DOHH2 (cell line): ENCODE measurements around the gene SIPA1L3.
"Not testable (repeated sequence)": the region's sequence is repeated elsewhere in the genome, so short reads cannot be mapped to it uniquely, and the experiment has no call there.

Experiments used
- H3F3A ChIP-seq: fragments of 200-600 bp; sonication (generic), shearing (Covaris generic); 2 replicates; pipeline ENCODE4 v1.6.0; 2016; ENCODE audit warnings: antibody characterized with exemption, mild to moderate bottlenecking; ENCODE audit not compliant: control insufficient read depth, insufficient read depth
- H3K27ac ChIP-seq: fragments of 200-600 bp; sonication (generic); 2 replicates; pipeline ENCODE4 v1.5.1; 2014; ENCODE audit warnings: low read depth, mild to moderate bottlenecking, low read length, moderate library complexity
- H3K27me3 ChIP-seq: fragments of 200-600 bp; sonication (generic); 2 replicates; pipeline ENCODE4 v1.6.1; 2014; ENCODE audit warnings: mild to moderate bottlenecking, low read length, mixed read lengths; ENCODE audit not compliant: control insufficient read depth
- H3K36me3 ChIP-seq: fragments of 200-600 bp; sonication (generic); 2 replicates; pipeline ENCODE4 v1.6.1; 2014; ENCODE audit warnings: mild to moderate bottlenecking, low read length, moderate library complexity, mixed read lengths; ENCODE audit not compliant: control insufficient read depth
- H3K4me1 ChIP-seq: fragments of 200-600 bp; sonication (generic); 2 replicates; pipeline ENCODE4 v1.6.1; 2014; ENCODE audit warnings: mild to moderate bottlenecking, low read length, mixed read lengths; ENCODE audit not compliant: control insufficient read depth
- H3K4me2 ChIP-seq: fragments of 200-600 bp; sonication (generic); 2 replicates; pipeline ENCODE4 v1.6.0; 2014; ENCODE audit warnings: mild to moderate bottlenecking, low read length, moderate library complexity
- H3K4me3 ChIP-seq: fragments of 200-600 bp; sonication (generic); 2 replicates; pipeline ENCODE4 v1.5.1; 2014; ENCODE audit warnings: mild to moderate bottlenecking, low read length, mixed read lengths
- H3K79me2 ChIP-seq: fragments of 200-600 bp; sonication (generic); 2 replicates; pipeline ENCODE4 v1.6.1; 2014; ENCODE audit warnings: mild to moderate bottlenecking, low read length, mixed read lengths; ENCODE audit not compliant: control insufficient read depth
- H3K9me2 ChIP-seq: fragments of 200-600 bp; sonication (generic); replicated peaks from 2 replicates; pipeline ENCODE4 v1.6.1; 2014; ENCODE audit warnings: mild to moderate bottlenecking, low read length, mixed read lengths; ENCODE audit not compliant: control insufficient read depth
- H3K9me3 ChIP-seq: fragments of 200-600 bp; sonication (generic); 2 replicates; pipeline ENCODE4 v1.6.1; 2014; ENCODE audit warnings: antibody characterized with exemption, low read length, mixed read lengths; ENCODE audit not compliant: control insufficient read depth, insufficient read depth
- H4K20me1 ChIP-seq: fragments of 200-600 bp; sonication (generic); 2 replicates; pipeline ENCODE4 v1.6.0; 2014; ENCODE audit warnings: low read depth, mild to moderate bottlenecking, antibody characterized with exemption, low read length, moderate library complexity; ENCODE audit not compliant: control insufficient read depth, insufficient read depth
- EZH2phosphoT487 ChIP-seq: fragments of 200-600 bp; sonication (generic); IDR thresholded peaks from 2 replicates; pipeline ENCODE4 v1.6.1; 2017; ENCODE audit warnings: borderline replicate concordance, mild to moderate bottlenecking, antibody characterized with exemption, low read length, moderate library complexity, mixed read lengths
- TF ChIP-seq, protein P1 (sequence below): fragments of 200-600 bp; sonication (generic); IDR thresholded peaks from one replicate; pipeline ENCODE4 v1.5.1; 2014; ENCODE audit warnings: antibody characterized with exemption, mild to moderate bottlenecking, low read depth, low read length; ENCODE audit not compliant: poor library complexity, severe bottlenecking

Gene SIPA1L3

DNA sequence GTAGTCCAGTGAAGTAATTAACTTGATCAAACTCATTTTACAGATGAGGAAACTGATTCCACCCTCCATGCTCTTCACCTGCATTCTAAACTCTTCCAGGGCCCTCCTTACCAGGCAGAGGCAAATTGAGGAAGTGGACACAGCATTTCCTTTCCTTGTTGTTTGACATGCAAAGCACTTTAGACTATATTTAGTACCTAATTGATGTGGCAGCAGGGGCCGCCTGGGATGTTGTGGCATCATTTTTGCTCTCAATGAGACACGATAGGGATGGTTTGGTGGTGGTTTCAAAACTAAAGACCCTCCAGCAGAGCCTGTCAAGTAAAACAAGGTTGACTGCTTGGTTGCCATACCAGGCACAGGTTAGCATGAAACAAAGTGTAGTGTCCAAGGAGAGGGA lies 7.9 kb downstream of the SIPA1L3 start:
- Histone ChIP-seq H3K27me3 (no peaks in the 10 kb centered on the region), H3K9me2 (no peaks in the 10 kb centered on the region), H3K4me1 (peaks cover 83% of the 10 kb centered on the region), H4K20me1 (no peaks in the 10 kb centered on the region), H3K27ac (peak overlapping the region; percentile 60), H3K4me2 (peak overlapping the region; percentile 60), H3K36me3 (peaks cover 10% of the 10 kb centered on the region), H3K9me3 (no peaks in the 10 kb centered on the region), H3K4me3 (peak overlapping the region; percentile 53), H3K79me2 (peaks cover 95% of the 10 kb centered on the region), H3F3A (peaks cover 18% of the 10 kb centered on the region)
- no peak for TF ChIP-seq EZH2phosphoT487
- TF ChIP-seq, protein P1, sequence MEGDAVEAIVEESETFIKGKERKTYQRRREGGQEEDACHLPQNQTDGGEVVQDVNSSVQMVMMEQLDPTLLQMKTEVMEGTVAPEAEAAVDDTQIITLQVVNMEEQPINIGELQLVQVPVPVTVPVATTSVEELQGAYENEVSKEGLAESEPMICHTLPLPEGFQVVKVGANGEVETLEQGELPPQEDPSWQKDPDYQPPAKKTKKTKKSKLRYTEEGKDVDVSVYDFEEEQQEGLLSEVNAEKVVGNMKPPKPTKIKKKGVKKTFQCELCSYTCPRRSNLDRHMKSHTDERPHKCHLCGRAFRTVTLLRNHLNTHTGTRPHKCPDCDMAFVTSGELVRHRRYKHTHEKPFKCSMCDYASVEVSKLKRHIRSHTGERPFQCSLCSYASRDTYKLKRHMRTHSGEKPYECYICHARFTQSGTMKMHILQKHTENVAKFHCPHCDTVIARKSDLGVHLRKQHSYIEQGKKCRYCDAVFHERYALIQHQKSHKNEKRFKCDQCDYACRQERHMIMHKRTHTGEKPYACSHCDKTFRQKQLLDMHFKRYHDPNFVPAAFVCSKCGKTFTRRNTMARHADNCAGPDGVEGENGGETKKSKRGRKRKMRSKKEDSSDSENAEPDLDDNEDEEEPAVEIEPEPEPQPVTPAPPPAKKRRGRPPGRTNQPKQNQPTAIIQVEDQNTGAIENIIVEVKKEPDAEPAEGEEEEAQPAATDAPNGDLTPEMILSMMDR: no peak

DNA sequence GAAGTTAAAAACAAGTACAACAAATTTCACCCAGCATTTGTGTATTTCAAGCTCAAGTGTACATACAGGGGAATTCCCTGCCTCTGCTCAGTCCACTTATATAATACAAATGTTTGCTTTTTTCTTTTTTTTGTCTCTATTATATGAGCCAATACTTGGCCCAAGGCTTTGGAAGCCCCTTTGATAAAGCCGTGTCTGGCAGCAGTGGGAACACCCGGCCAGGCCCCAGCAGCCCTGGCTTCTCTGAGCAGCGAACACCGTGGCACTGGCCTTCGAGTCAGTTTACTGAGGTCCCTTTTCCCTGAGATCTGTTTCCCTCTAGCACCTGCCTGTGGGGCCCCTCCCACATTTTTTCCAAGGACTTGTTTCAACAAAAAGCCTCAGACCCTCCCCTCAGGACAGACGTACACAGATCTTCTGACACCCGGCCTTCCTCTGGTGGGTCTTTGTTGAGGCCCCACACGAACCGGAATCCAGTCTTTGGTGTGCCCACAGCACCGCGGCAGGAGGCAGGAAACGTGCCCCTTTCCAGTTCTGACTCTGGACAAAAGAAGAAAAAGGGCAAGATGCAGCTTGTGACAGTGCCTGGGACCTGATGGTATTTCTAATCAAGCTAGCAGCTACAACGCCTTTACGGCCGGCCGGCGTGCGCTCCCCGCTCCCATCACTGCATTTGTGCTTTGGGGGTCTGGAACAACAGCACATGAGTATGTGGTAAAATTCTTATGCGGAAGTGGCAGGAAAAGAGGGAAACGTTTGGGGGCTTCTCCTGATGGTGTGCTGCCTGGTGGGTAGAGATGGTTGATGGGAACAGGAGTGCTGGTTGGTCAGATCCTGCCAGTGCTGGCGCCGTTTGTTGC lies 13.8 kb downstream of the SIPA1L3 start:
- Histone ChIP-seq H3K4me3 (peak overlapping the region; percentile 72), H3K79me2 (peaks cover 87% of the 10 kb centered on the region)
- TF ChIP-seq EZH2phosphoT487: no peak
- TF ChIP-seq, protein P1: no peak

DNA sequence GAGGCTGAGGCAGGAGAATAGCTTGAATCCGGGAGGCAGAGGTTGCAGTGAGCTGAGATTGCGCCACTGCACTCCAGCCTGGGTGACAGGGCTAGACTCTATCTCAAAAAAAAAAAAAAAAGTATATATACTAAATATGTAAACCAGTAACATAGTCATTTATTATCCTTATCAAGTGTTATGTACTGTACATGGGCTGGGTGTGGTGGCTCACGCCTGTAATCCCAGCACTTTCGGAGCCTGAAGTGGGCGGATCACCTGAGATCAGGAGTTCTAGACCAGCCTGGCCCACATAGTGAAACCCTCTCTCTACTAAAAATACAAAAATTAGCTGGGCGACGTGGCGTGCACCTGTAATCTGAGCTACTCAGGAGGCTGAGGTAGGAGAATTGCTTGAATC lies 17.6 kb downstream of the SIPA1L3 start:
- H3F3A ChIP-seq: peaks cover 41% of the 10 kb centered on the region

More for the DNA sequence above, 13.8 kb downstream of the SIPA1L3 start:
- H3K9me2 ChIP-seq: no peaks in the 10 kb centered on the region
- H3K36me3 ChIP-seq: peaks cover 32% of the 10 kb centered on the region
- H3K4me2 ChIP-seq: peak overlapping the region; percentile 83
- H4K20me1 ChIP-seq: no peaks in the 10 kb centered on the region
- H3F3A ChIP-seq: peaks cover 22% of the 10 kb centered on the region
- peaks cover 84% of the 10 kb centered on the region for H3K4me1 ChIP-seq
- no peaks in the 10 kb centered on the region for H3K9me3 ChIP-seq
- H3K27ac ChIP-seq: peak overlapping the region; percentile 96
- no peaks in the 10 kb centered on the region for H3K27me3 ChIP-seq

DNA sequence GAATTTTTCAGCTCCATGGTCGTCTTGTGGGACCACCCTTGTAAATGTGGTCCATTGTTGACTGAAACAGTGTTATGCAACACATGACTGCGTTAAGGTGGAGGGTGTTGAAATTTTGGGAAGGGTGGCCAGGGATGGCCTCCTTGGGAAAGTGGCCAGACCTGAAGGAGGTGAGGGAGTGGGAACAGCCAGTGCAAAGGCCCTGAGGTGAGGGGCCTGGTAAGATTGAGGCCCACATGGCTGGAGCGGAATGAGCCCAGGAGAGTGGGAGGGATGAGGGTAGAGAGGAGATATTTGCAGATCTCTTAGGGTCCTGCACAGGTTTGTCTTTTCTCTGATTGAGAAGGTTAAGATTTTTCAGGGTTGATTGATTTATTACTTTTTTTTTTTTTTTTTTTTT lies 18.2 kb downstream of the SIPA1L3 start:
- Histone ChIP-seq H3K4me2 (peak overlapping the region; percentile 83), H3K4me3 (no peak overlapping the region; the same call in 1 of the 2 replicates), H3K36me3 (peaks cover 31% of the 10 kb centered on the region), H4K20me1 (no peaks in the 10 kb centered on the region), H3K9me2 (no peaks in the 10 kb centered on the region), H3K4me1 (peaks cover 98% of the 10 kb centered on the region), H3F3A (peaks cover 39% of the 10 kb centered on the region), H3K27me3 (no peaks in the 10 kb centered on the region), H3K9me3 (no peaks in the 10 kb centered on the region), H3K27ac (peak overlapping the region; percentile 96), H3K79me2 (peaks cover 81% of the 10 kb centered on the region)
- no peak for TF ChIP-seq EZH2phosphoT487
- TF ChIP-seq, protein P1: no peak

More for the DNA sequence above, 17.6 kb downstream of the SIPA1L3 start:
- H3K4me2 ChIP-seq: peak overlapping the region; percentile 83
- peaks cover 97% of the 10 kb centered on the region for H3K4me1 ChIP-seq
- not testable (repeated sequence) for H4K20me1 ChIP-seq, H3K9me3 ChIP-seq, H3K27me3 ChIP-seq, H3K4me3 ChIP-seq, H3K9me2 ChIP-seq
- peak overlapping the region; percentile 96 for H3K27ac ChIP-seq
- H3K36me3 ChIP-seq: peaks cover 30% of the 10 kb centered on the region
- peaks cover 81% of the 10 kb centered on the region for H3K79me2 ChIP-seq
